H1 (cell line): ENCODE data around the gene CAMKMT.

Experiments used
- CTCF ChIP-seq, 3 experiments: IDR thresholded peaks; 1 replicate in 2 of 3; 2 replicates in 1 of 3; pipeline versions ENCODE4 v1.5.1 to v1.6.1; 2011; ENCODE audit warnings: low read length in 3 of 3, mild to moderate bottlenecking in 3 of 3, inconsistent platforms in 2 of 3, low read depth in 1 of 3, moderate library complexity in 1 of 3; ENCODE audit not compliant: insufficient read depth in 1 of 3; ENCODE audit errors: control extremely low read depth in 1 of 3
- EZH2 ChIP-seq: fragments of 200-600 bp; sonication (generic); IDR thresholded peaks from 2 replicates; pipeline ENCODE4 v1.7.1; 2012; ENCODE audit warnings: low read depth, mild to moderate bottlenecking, moderate library complexity, low read length, inconsistent platforms; ENCODE audit not compliant: severe bottlenecking
- FOSL1 ChIP-seq: IDR thresholded peaks from 2 replicates; pipeline ENCODE4 v1.6.1; 2011; ENCODE audit warnings: mild to moderate bottlenecking, low read depth, low read length, moderate library complexity; ENCODE audit not compliant: insufficient read depth
- GABPA ChIP-seq: IDR thresholded peaks from 2 replicates; pipeline ENCODE4 v1.6.1; 2011; ENCODE audit warnings: mild to moderate bottlenecking, low read length, moderate library complexity, borderline replicate concordance; ENCODE audit not compliant: insufficient read depth
- HDAC2 ChIP-seq, 2 experiments: fragments of 300-600 bp in 1 of 2; sonication (generic) in 1 of 2; IDR thresholded peaks; 2 replicates each; pipeline ENCODE4 v1.6.1; 2011 to 2012; ENCODE audit warnings: low read depth in 2 of 2, low read length in 2 of 2, mild to moderate bottlenecking in 2 of 2, moderate library complexity in 2 of 2, borderline replicate concordance in 1 of 2, inconsistent platforms in 1 of 2
- MAFK ChIP-seq: IDR thresholded peaks from 2 replicates; pipeline ENCODE4 v1.6.1; 2012; ENCODE audit warnings: low read depth, mild to moderate bottlenecking, improper control_type of control experiment, low read length
- POLR2A ChIP-seq, 2 experiments: IDR thresholded peaks; 1 replicate in 1 of 2; 2 replicates in 1 of 2; pipeline ENCODE4 v1.6.1; 2011; ENCODE audit warnings: low read depth in 2 of 2, low read length in 2 of 2, mild to moderate bottlenecking in 2 of 2; ENCODE audit errors: control extremely low read depth in 1 of 2
- SP1 ChIP-seq: IDR thresholded peaks from 2 replicates; pipeline ENCODE4 v1.6.1; 2011; ENCODE audit warnings: low read depth, low read length
- SRF ChIP-seq: IDR thresholded peaks from 2 replicates; pipeline ENCODE4 v1.6.1; 2011; ENCODE audit warnings: mild to moderate bottlenecking, low read depth, low read length, moderate library complexity
- TCF12 ChIP-seq: IDR thresholded peaks from 2 replicates; pipeline ENCODE4 v1.6.1; 2011; ENCODE audit warnings: low read depth, mild to moderate bottlenecking, low read length
- TEAD4 ChIP-seq: IDR thresholded peaks from 2 replicates; pipeline ENCODE4 v1.6.1; 2012; ENCODE audit warnings: low read depth, low read length, inconsistent platforms, mixed read lengths
- TF ChIP-seq, protein P1 (sequence below): IDR thresholded peaks from 2 replicates; pipeline ENCODE4 v1.6.1; 2011; ENCODE audit warnings: low read length, improper control_type of control experiment
- TF ChIP-seq, protein P2 (sequence below): IDR thresholded peaks from 2 replicates; pipeline ENCODE4 v1.6.1; 2011; ENCODE audit warnings: low read depth, mild to moderate bottlenecking, low read length; ENCODE audit not compliant: insufficient read depth

GRCh38 chr2:44789446-44789845 lies 427.7 kb downstream of the CAMKMT start:
- TF ChIP-seq TEAD4 (no peak), CTCF (IDR thresholded peaks at IDR 0.05; ENCODE audit: control extremely low read depth in 1 of 3, insufficient read depth in 1 of 3, low read depth in 1 of 3, low read length in 3 of 3) (no peak), POLR2A (IDR thresholded peaks at IDR 0.05; ENCODE audit: control extremely low read depth in 1 of 2, low read depth in 2 of 2, low read length in 2 of 2) (no peak), TCF12 (no peak), SRF (no peak), MAFK (no peak), HDAC2 (IDR thresholded peaks at IDR 0.05; ENCODE audit: borderline replicate concordance in 1 of 2, low read depth in 2 of 2, low read length in 2 of 2) (no peak), GABPA (no peak), EZH2 (no peak), SP1 (no peak), FOSL1 (no peak)
- TF ChIP-seq, protein P1, sequence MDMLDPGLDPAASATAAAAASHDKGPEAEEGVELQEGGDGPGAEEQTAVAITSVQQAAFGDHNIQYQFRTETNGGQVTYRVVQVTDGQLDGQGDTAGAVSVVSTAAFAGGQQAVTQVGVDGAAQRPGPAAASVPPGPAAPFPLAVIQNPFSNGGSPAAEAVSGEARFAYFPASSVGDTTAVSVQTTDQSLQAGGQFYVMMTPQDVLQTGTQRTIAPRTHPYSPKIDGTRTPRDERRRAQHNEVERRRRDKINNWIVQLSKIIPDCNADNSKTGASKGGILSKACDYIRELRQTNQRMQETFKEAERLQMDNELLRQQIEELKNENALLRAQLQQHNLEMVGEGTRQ, result no peak
- TF ChIP-seq, protein P2, sequence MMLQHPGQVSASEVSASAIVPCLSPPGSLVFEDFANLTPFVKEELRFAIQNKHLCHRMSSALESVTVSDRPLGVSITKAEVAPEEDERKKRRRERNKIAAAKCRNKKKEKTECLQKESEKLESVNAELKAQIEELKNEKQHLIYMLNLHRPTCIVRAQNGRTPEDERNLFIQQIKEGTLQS, result no peak
